NT2/D1 (cell line): ENCODE results near the gene GJC2.

Source experiments
- DNase-seq: peaks from one replicate; pipeline ENCODE4 v3.0.0-alpha.2; 2011; ENCODE audit warnings: low read depth, low spot score
- H3K27me3 ChIP-seq: 2 replicates; pipeline ENCODE4 v1.6.0; 2011; ENCODE audit warnings: mild to moderate bottlenecking; ENCODE audit not compliant: insufficient read length, insufficient read depth
- H3K36me3 ChIP-seq: 2 replicates; pipeline ENCODE4 v1.6.1; 2011; ENCODE audit warnings: mild to moderate bottlenecking, low read length, mixed read lengths; ENCODE audit not compliant: insufficient read depth, insufficient read length
- H3K4me1 ChIP-seq: 2 replicates; pipeline ENCODE4 v1.5.1; 2011; ENCODE audit not compliant: insufficient read depth, insufficient read length
- H3K4me3 ChIP-seq: 2 replicates; pipeline ENCODE4 v1.5.1; 2011; ENCODE audit warnings: low read depth; ENCODE audit not compliant: insufficient read length
- H3K9ac ChIP-seq: 2 replicates; pipeline ENCODE4 v1.6.0; 2011; ENCODE audit warnings: low read depth; ENCODE audit not compliant: insufficient read length
- H3K9me3 ChIP-seq: 2 replicates; pipeline ENCODE4 v1.5.1; 2011; ENCODE audit warnings: mild to moderate bottlenecking, low read length; ENCODE audit not compliant: insufficient read depth
- SUZ12 ChIP-seq: IDR thresholded peaks from 2 replicates; pipeline ENCODE4 v1.6.1; 2011; ENCODE audit not compliant: insufficient read length, insufficient read depth; ENCODE audit errors: extremely low read depth
- YY1 ChIP-seq: IDR thresholded peaks from 2 replicates; pipeline ENCODE4 v1.6.1; 2011; ENCODE audit not compliant: insufficient read length, insufficient read depth
- ZNF274 ChIP-seq: IDR thresholded peaks from 2 replicates; pipeline ENCODE4 v1.6.1; 2011; ENCODE audit warnings: mild to moderate bottlenecking, low read depth, low read length

GJC2 gene

GRCh38 chr1:228156515-228156881, 6.8 kb downstream of the GJC2 start:
- DNase-seq = no peak
- no peak overlapping the region for H3K4me3 ChIP-seq
- no peaks in the 10 kb centered on the region for H3K27me3 ChIP-seq
- no peaks in the 10 kb centered on the region for H3K9me3 ChIP-seq
- H3K4me1 ChIP-seq = peaks cover 14% of the 10 kb centered on the region
- no peak overlapping the region for H3K9ac ChIP-seq
- TF ChIP-seq SUZ12 (no peak), ZNF274 (no peak)
- peaks cover 4% of the 10 kb centered on the region for H3K36me3 ChIP-seq

GRCh38 chr1:228156941-228157728, 7.4 kb downstream of the GJC2 start:
- no peak overlapping the region for H3K4me3 ChIP-seq
- peaks cover 18% of the 10 kb centered on the region for H3K4me1 ChIP-seq

GRCh38 chr1:228157729-228158126, 8.0 kb downstream of the GJC2 start:
- Histone ChIP-seq H3K4me1 (peaks cover 24% of the 10 kb centered on the region), H3K9me3 (no peaks in the 10 kb centered on the region), H3K9ac (no peak overlapping the region), H3K4me3 (no peak overlapping the region), H3K36me3 (no peaks in the 10 kb centered on the region), H3K27me3 (no peaks in the 10 kb centered on the region)
- TF ChIP-seq SUZ12 = no peak
- TF ChIP-seq ZNF274 = no peak
- TF ChIP-seq YY1 = no peak
- no peak for DNase-seq

More at GRCh38 chr1:228156941-228157728, 7.4 kb downstream of the GJC2 start:
- TF ChIP-seq ZNF274 (no peak), SUZ12 (no peak), YY1 (no peak)
- Histone ChIP-seq H3K36me3 (no peaks in the 10 kb centered on the region), H3K27me3 (no peaks in the 10 kb centered on the region), H3K9me3 (no peaks in the 10 kb centered on the region), H3K9ac (no peak overlapping the region)
- DNase-seq = no peak

GRCh38 chr1:228158151-228159007, 8.6 kb downstream of the GJC2 start:
- H3K9ac ChIP-seq = no peak overlapping the region
- H3K9me3 ChIP-seq = no peaks in the 10 kb centered on the region
- no peaks in the 10 kb centered on the region for H3K27me3 ChIP-seq
- no peaks in the 10 kb centered on the region for H3K36me3 ChIP-seq
- DNase-seq = no peak
- no peak for TF ChIP-seq YY1
- TF ChIP-seq SUZ12 = no peak
- TF ChIP-seq ZNF274 = no peak
- H3K4me3 ChIP-seq = no peak overlapping the region
- peaks cover 31% of the 10 kb centered on the region for H3K4me1 ChIP-seq

GRCh38 chr1:228159008-228159665, 9.4 kb downstream of the GJC2 start:
- TF ChIP-seq ZNF274 = no peak
- TF ChIP-seq SUZ12 = no peak
- no peak for TF ChIP-seq YY1
- Histone ChIP-seq H3K4me1 (peaks cover 37% of the 10 kb centered on the region), H3K9ac (no peak overlapping the region), H3K4me3 (no peak overlapping the region), H3K9me3 (no peaks in the 10 kb centered on the region), H3K36me3 (peaks cover 5% of the 10 kb centered on the region), H3K27me3 (no peaks in the 10 kb centered on the region)
- DNase-seq = no peak

- H3K27me3 ChIP-seq = no peaks in the 10 kb centered on the region
- H3K9me3 ChIP-seq = no peaks in the 10 kb centered on the region
- peaks cover 38% of the 10 kb centered on the region for H3K4me1 ChIP-seq
- TF ChIP-seq ZNF274 (no peak), SUZ12 (no peak), YY1 (no peak)
- no peak overlapping the region for H3K4me3 ChIP-seq
- H3K9ac ChIP-seq = no peak overlapping the region
- no peak for DNase-seq
- H3K36me3 ChIP-seq = peaks cover 10% of the 10 kb centered on the region
Observed at GRCh38 chr1:228160201-228160761, 10.6 kb downstream of the GJC2 start.

- Histone ChIP-seq H3K36me3 (peaks cover 10% of the 10 kb centered on the region), H3K27me3 (no peaks in the 10 kb centered on the region), H3K9ac (no peak overlapping the region), H3K9me3 (no peaks in the 10 kb centered on the region), H3K4me3 (no peak overlapping the region), H3K4me1 (peaks cover 28% of the 10 kb centered on the region)
- DNase-seq = no peak
- TF ChIP-seq ZNF274 = no peak
- no peak for TF ChIP-seq SUZ12
- TF ChIP-seq YY1 = no peak
Observed at GRCh38 chr1:228161362-228161761, 11.6 kb downstream of the GJC2 start.
